ENCODE measurements around the gene THRB.

Gene THRB

GRCh38 chr3:24500806-24501205 is 6.2 kb upstream of the THRB start:
- TF ChIP-seq, protein P1, sequence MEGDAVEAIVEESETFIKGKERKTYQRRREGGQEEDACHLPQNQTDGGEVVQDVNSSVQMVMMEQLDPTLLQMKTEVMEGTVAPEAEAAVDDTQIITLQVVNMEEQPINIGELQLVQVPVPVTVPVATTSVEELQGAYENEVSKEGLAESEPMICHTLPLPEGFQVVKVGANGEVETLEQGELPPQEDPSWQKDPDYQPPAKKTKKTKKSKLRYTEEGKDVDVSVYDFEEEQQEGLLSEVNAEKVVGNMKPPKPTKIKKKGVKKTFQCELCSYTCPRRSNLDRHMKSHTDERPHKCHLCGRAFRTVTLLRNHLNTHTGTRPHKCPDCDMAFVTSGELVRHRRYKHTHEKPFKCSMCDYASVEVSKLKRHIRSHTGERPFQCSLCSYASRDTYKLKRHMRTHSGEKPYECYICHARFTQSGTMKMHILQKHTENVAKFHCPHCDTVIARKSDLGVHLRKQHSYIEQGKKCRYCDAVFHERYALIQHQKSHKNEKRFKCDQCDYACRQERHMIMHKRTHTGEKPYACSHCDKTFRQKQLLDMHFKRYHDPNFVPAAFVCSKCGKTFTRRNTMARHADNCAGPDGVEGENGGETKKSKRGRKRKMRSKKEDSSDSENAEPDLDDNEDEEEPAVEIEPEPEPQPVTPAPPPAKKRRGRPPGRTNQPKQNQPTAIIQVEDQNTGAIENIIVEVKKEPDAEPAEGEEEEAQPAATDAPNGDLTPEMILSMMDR (IDR thresholded peaks at IDR 0.05; ENCODE audit: control extremely low read depth, extremely low read depth, low read depth, missing control alignments), result no peak
- ChIA-PET CTCF (interaction anchor here (0.9 kb wide), 1 partner anchor 501 kb away, joined by 4 read pairs; no protein-coding TSS in a partner anchor), POLR2A (no interaction called here)
- no peak for DNase-seq (ENCODE audit: extremely low spot score)

DNA sequence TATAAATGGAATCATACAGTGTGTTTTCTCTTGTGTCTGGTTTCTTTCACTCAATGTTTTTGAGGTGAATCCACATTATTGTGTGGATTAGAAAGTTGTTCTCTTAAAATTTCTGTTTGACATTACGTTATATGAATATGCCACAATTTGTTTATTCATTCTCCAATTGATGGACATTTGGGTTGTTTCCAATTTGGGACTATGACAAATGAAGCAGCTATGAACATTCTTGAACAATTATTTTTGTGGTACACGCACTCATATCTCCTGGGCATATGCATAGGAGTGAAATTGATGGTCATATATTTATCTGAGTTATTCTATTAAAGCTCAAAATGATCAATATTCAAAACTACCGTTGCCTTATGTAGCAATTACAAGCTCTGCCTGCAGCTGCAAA is 5.3 kb upstream of the THRB start:
- CTCF ChIA-PET, result interaction anchor here (0.8 to 0.9 kb wide), 2 partner anchors 21 to 501 kb away, joined by 3 to 4 read pairs; no protein-coding TSS in a partner anchor
- no peak for DNase-seq (ENCODE audit: extremely low spot score)
- POLR2A ChIA-PET, result no interaction called here
- TF ChIP-seq, protein P1 (IDR thresholded peaks at IDR 0.05; ENCODE audit: control extremely low read depth, extremely low read depth, low read depth, missing control alignments), result no peak

GRCh38 chr3:24498796-24499195 is 4.1 kb upstream of the THRB start:
- no peak for DNase-seq (ENCODE audit: extremely low spot score)
- TF ChIP-seq, protein P1 (IDR thresholded peaks at IDR 0.05; ENCODE audit: control extremely low read depth, extremely low read depth, low read depth, missing control alignments), result no peak
- CTCF ChIA-PET, result no interaction called here
- POLR2A ChIA-PET, result no interaction called here

GRCh38 chr3:24498391-24498790 is 3.7 kb upstream of the THRB start:
- DNase-seq (ENCODE audit: extremely low spot score), result no peak
- ChIA-PET CTCF (no interaction called here), POLR2A (no interaction called here)
- TF ChIP-seq, protein P1 (IDR thresholded peaks at IDR 0.05; ENCODE audit: control extremely low read depth, extremely low read depth, low read depth, missing control alignments), result no peak

GRCh38 chr3:24497942-24498341 is 3.3 kb upstream of the THRB start:
- TF ChIP-seq, protein P1 (IDR thresholded peaks at IDR 0.05; ENCODE audit: control extremely low read depth, extremely low read depth, low read depth, missing control alignments), result no peak
- CTCF ChIA-PET, result no interaction called here
- POLR2A ChIA-PET, result no interaction called here
- DNase-seq (ENCODE audit: extremely low spot score), result no peak

DNA sequence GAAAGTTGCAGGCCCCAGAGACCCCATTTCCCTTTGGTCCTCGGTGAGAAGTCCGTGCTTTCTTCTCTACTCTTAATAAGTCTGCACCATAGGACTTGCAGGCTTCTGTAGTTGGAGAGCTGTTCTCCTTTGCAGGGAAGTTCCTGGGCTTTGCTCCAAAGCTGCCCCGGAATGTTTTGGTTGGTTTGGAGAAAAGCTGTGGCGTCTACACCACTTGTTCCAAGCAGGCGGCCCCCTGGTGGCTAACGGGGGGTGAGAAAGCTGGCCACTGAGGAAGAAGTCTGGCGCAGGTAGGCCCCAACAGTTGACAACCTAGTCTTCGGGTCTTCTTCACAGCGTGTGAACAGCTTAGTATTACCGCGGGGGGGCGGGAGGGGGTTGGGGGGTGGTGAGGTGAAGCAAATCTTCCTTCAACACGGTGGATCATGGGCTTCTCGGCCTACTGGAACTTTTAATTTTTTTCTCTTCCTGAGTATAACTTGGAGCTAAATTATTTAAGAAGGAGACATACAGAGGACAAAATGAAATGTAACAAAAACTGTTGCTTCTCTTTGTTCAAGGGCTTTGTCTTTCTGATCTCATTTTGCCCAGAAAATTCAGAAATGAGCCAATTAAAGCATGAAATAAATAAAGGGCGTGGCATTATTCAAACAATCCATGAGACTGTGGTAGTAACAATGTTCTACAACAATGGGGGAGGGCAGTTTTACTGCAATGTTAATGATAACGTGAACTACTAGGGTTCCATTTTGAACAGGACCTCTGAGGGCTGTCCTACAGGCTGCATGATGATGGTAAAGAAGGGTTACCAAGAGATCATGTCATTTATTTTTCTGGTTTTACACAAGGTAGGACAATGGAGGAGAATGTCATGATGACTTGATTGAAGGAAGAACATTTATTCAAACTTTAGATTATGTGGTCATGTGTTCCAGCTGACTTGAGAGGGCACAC is 2.2 kb upstream of the THRB start:
- ChIA-PET CTCF (interaction anchor here (1.2 kb wide), 1 partner anchor 12 kb away, joined by 4 read pairs; no protein-coding TSS in a partner anchor), POLR2A (interaction anchor here (0.6 kb wide), 1 partner anchor 323 kb away, joined by 3 read pairs; no protein-coding TSS in a partner anchor)
- DNase-seq (ENCODE audit: extremely low spot score), result no peak
- TF ChIP-seq, protein P1 (IDR thresholded peaks at IDR 0.05; ENCODE audit: control extremely low read depth, extremely low read depth, low read depth, missing control alignments), result no peak
